T-helper 2 cell treated with Interferon-gamma antibody and Interleukin-4, amounts not matched to agents 5 μg/mL and 100 μg/mL, for 36 hours (primary cell): ENCODE measurements around the gene SMAD7.

ENCODE experiments used
- DNase-seq: peaks from one replicate; pipeline ENCODE4 v3.0.0; 2021; ENCODE audit warnings: low spot score
- H3K27ac Mint-ChIP-seq: one replicate; pipeline ENCODE4 v1.8.0; 2021; ENCODE audit warnings: mild to moderate bottlenecking, mixed read lengths
- H3K27me3 Mint-ChIP-seq: one replicate; pipeline ENCODE4 v1.8.0; 2021; ENCODE audit warnings: low read depth, mixed read lengths
- H3K36me3 Mint-ChIP-seq: one replicate; pipeline ENCODE4 v1.8.0; 2021; ENCODE audit warnings: low read depth, mixed read lengths
- H3K4me1 Mint-ChIP-seq: one replicate; pipeline ENCODE4 v1.8.0; 2021; ENCODE audit warnings: low read depth, mixed read lengths
- H3K4me3 Mint-ChIP-seq: one replicate; pipeline ENCODE4 v1.8.0; 2022; ENCODE audit warnings: mild to moderate bottlenecking, moderate library complexity, mixed read lengths
- H3K9me3 Mint-ChIP-seq: one replicate; pipeline ENCODE4 v1.8.0; 2021; ENCODE audit warnings: mixed read lengths

The SMAD7 gene

DNA sequence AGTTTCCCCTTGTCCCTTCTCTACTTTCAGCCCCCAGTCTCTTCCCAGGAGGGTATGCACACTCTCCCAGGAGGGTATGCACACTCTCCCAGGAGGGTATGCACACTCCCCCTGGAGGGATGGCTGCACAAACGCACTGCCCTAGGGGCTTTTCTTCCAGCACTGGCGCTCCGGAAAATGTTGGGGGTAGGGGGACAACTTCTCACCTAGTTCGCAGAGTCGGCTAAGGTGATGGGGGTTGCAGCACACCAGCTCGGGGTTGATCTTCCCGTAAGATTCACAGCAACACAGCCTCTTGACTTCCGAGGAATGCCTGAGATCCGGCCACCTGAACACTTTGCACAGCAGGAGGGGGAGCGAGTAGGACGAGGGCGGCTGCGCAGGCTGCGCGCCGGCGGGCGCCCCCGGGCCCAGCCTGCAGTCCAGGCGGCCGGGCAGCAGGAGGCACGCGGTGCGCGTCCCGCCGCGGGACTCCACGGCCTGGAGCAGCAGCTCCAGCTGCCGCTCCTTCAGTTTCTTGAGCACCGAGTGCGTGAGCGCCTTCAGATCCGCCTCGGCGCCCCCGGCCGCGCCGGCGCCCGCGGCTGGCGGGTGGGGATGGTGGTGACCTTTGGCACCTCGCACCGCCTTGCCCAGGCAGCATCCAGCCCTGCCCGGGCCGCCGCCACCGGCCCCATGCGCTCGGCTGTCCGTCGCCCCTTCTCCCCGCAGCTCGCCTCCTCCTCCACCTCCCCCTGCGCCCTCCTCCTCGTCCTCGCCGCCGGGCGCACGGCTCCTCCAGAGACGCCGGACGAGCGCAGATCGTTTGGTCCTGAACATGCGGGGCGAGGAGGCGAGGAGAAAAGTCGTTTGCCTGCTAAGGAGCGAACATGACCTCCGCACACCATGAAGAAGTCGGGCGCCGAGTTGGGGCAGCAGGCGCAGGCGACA, 894 bp downstream of the SMAD7 start:
- DNase-seq = no peak
- H3K4me1 Mint-ChIP-seq = peaks cover 39% of the 10 kb centered on the region
- H3K27me3 Mint-ChIP-seq = peaks cover 2% of the 10 kb centered on the region
- H3K4me3 Mint-ChIP-seq = peak overlapping the region; percentile 92
- peaks cover 41% of the 10 kb centered on the region for H3K36me3 Mint-ChIP-seq
- H3K9me3 Mint-ChIP-seq = no peaks in the 10 kb centered on the region
- peak overlapping the region; percentile 86 for H3K27ac Mint-ChIP-seq

DNA sequence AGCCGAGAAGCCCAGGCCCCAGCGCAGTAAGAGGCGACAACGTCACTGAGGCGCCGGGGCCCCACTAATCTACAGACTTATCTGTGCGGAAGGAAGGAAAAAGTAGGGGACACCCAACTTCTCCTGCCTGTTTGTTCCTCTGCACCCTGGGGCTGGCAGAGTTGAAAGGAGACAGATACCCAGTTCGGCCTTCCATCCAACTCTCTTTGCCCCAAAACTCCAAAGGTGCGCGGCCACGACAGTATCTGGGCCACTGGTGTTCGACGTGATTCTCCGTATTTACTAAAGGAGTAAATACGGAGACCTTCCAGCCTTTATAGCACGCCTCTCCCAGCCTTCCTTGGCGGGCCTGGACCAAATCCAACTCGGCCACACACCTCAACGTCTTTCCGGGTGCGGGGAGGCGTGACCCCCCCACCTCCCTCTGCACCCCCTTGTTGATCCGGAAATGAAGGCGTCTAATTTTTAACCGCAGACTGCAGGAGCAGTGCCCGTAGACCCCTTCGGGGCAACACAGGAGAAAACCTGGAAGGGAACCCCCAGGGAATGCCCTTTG, 1.6 kb downstream of the SMAD7 start:
- peak overlapping the region; percentile 92 for H3K4me3 Mint-ChIP-seq
- H3K27ac Mint-ChIP-seq = peak overlapping the region; percentile 86
- no peaks in the 10 kb centered on the region for H3K9me3 Mint-ChIP-seq
- H3K36me3 Mint-ChIP-seq = peaks cover 48% of the 10 kb centered on the region
- DNase-seq = no peak
- peaks cover 40% of the 10 kb centered on the region for H3K4me1 Mint-ChIP-seq
- H3K27me3 Mint-ChIP-seq = peaks cover 2% of the 10 kb centered on the region

DNA sequence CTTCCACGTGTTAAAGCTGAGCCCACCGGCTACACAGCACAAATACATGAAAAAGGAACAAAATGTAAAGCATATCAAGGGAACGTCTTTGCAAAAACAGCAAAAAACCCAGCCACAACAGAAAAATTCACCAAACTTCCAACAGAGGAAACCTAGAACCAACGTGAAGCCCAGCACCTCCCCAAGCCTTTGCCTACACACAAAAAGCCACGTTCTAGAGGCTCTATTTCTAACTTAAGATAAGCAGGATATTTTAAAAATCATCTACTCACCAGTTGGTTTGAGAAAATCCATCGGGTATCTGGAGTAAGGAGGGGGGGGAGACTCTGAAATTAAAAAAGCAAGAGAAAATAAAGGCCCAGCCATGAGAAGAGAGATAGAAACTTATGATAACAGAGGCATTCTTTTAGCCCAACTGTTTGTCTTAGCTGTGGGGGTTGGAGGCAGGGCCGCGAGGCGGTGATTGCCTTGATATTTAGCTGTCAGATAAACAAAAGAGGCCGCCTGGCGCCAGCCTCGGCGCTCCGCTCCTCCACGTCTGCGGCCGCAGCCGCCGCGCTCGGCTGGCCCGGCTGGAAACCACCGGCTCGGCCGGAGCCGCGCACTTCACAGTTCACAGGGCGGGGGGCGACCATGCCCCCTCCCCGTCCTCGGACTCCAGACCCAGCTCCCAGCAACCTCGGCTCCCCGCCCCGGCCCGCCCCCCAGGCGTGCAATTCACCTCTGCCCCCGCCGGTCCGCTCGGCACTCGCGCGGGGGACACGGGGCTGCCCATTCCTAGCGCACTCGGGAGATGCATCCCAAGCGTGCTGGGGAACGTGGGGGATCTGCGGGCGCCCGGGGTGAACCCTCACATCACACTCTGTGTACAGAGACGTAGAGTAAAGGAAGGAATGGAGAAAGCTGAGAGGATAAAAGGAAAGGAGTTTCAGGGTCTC, 2.4 kb downstream of the SMAD7 start:
- H3K4me1 Mint-ChIP-seq = peaks cover 45% of the 10 kb centered on the region
- peaks cover 56% of the 10 kb centered on the region for H3K36me3 Mint-ChIP-seq
- H3K9me3 Mint-ChIP-seq = no peaks in the 10 kb centered on the region
- DNase-seq = peak; percentile 48
- H3K27me3 Mint-ChIP-seq = peaks cover 2% of the 10 kb centered on the region
- H3K4me3 Mint-ChIP-seq = peak overlapping the region; percentile 92
- H3K27ac Mint-ChIP-seq = peak overlapping the region; percentile 86

GRCh38 chr18:48947560-48947959, 3.2 kb downstream of the SMAD7 start:
- Mint-ChIP-seq H3K36me3 (peaks cover 64% of the 10 kb centered on the region), H3K9me3 (no peaks in the 10 kb centered on the region), H3K4me3 (peak overlapping the region; percentile 92), H3K4me1 (peaks cover 53% of the 10 kb centered on the region), H3K27me3 (peaks cover 2% of the 10 kb centered on the region), H3K27ac (no peak overlapping the region)
- no peak for DNase-seq

DNA sequence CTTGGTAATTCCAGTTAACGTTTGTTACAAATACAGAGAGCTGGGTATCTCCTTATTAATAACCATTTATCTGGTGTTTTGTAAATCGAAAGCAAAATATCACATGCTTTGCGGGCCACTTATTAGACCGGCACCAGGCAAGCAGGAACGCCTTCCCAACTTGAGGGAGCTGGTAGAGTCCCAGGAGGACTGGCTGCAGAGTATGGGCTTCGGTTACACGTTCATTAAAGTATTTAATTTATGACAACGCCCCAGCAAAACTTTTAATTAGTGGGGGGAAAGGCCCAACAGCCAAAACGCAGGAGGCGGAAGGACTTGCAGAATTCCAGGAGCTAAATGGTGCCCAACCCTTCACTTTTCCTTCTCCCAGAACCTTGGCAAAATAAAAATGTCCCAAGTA, 3.7 kb downstream of the SMAD7 start:
- H3K4me3 Mint-ChIP-seq = peak overlapping the region; percentile 92
- peaks cover 69% of the 10 kb centered on the region for H3K36me3 Mint-ChIP-seq
- peaks cover 56% of the 10 kb centered on the region for H3K4me1 Mint-ChIP-seq
- peaks cover under 1% of the 10 kb centered on the region for H3K27me3 Mint-ChIP-seq
- no peak for DNase-seq
- H3K9me3 Mint-ChIP-seq = no peaks in the 10 kb centered on the region
- H3K27ac Mint-ChIP-seq = no peak overlapping the region

- DNase-seq = no peak
- Mint-ChIP-seq H3K27ac (no peak overlapping the region), H3K36me3 (peaks cover 76% of the 10 kb centered on the region), H3K9me3 (no peaks in the 10 kb centered on the region), H3K27me3 (no peaks in the 10 kb centered on the region), H3K4me1 (peaks cover 63% of the 10 kb centered on the region), H3K4me3 (peak overlapping the region; percentile 92)
Measured at GRCh38 chr18:48946329-48946835, 4.4 kb downstream of the SMAD7 start.

DNA sequence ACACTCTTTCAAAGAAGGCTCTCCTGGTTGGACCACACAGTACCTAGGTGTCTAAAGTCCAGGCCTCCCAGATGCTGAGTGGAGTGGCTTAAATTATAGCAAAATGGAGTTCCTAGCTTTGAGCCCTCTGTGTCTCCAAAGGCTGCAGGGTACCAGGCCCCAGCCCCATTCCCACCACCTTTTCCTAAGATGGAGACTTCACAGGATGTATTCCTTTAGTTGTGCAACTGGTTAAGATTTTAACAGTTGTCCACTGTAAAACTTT, 4.9 kb downstream of the SMAD7 start:
- no peak for DNase-seq
- Mint-ChIP-seq H3K4me3 (peak overlapping the region; percentile 82), H3K9me3 (no peaks in the 10 kb centered on the region), H3K4me1 (peaks cover 68% of the 10 kb centered on the region), H3K27ac (no peak overlapping the region), H3K27me3 (no peaks in the 10 kb centered on the region), H3K36me3 (peaks cover 80% of the 10 kb centered on the region)

GRCh38 chr18:48944634-48945033, 6.1 kb downstream of the SMAD7 start:
- H3K36me3 Mint-ChIP-seq = peaks cover 84% of the 10 kb centered on the region
- peak overlapping the region; percentile 83 for H3K27ac Mint-ChIP-seq
- H3K4me3 Mint-ChIP-seq = peak overlapping the region; percentile 82

GRCh38 chr18:48943736-48944527, 6.8 kb downstream of the SMAD7 start:
- peak overlapping the region; percentile 82 for H3K4me3 Mint-ChIP-seq
- no peaks in the 10 kb centered on the region for H3K9me3 Mint-ChIP-seq
- H3K27me3 Mint-ChIP-seq = no peaks in the 10 kb centered on the region
- DNase-seq = no peak
- peaks cover 83% of the 10 kb centered on the region for H3K36me3 Mint-ChIP-seq
- peak overlapping the region; percentile 83 for H3K27ac Mint-ChIP-seq
- peaks cover 83% of the 10 kb centered on the region for H3K4me1 Mint-ChIP-seq

More at GRCh38 chr18:48944634-48945033, 6.1 kb downstream of the SMAD7 start:
- H3K27me3 Mint-ChIP-seq = no peaks in the 10 kb centered on the region
- DNase-seq = no peak
- H3K9me3 Mint-ChIP-seq = no peaks in the 10 kb centered on the region
- peaks cover 80% of the 10 kb centered on the region for H3K4me1 Mint-ChIP-seq

GRCh38 chr18:48943333-48943732, 7.4 kb downstream of the SMAD7 start:
- Mint-ChIP-seq H3K4me1 (peaks cover 87% of the 10 kb centered on the region), H3K27me3 (no peaks in the 10 kb centered on the region), H3K4me3 (peak overlapping the region; percentile 72), H3K27ac (no peak overlapping the region), H3K9me3 (no peaks in the 10 kb centered on the region), H3K36me3 (peaks cover 87% of the 10 kb centered on the region)
- no peak for DNase-seq

GRCh38 chr18:48942554-48943261, 8.1 kb downstream of the SMAD7 start:
- H3K4me1 Mint-ChIP-seq = peaks cover 88% of the 10 kb centered on the region
- H3K27me3 Mint-ChIP-seq = no peaks in the 10 kb centered on the region
- no peaks in the 10 kb centered on the region for H3K9me3 Mint-ChIP-seq
- DNase-seq = no peak
- H3K4me3 Mint-ChIP-seq = peak overlapping the region; percentile 83
- H3K36me3 Mint-ChIP-seq = peaks cover 85% of the 10 kb centered on the region
- H3K27ac Mint-ChIP-seq = no peak overlapping the region

DNA sequence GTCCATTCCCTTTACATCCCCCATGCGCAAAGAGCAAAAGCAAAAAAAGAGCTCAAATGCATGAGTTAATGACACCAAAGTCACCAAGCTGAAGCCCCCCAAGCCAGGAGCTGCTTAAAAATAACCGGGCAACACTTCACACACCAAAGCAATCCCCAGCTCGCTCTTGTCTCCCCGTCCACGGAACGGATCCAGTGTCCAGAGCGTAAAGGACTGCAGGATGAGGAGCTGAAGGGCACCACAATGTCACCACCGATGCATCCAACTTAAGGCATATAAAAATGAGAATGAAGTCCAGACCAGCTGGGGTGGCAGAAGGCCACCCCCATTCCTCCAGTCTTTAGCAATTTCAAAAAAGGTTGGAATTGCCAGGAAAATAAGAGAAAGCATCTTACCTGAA, 8.7 kb downstream of the SMAD7 start:
- H3K4me1 Mint-ChIP-seq = peaks cover 88% of the 10 kb centered on the region
- no peaks in the 10 kb centered on the region for H3K27me3 Mint-ChIP-seq
- H3K4me3 Mint-ChIP-seq = peak overlapping the region; percentile 83
- DNase-seq = no peak
- peaks cover 79% of the 10 kb centered on the region for H3K36me3 Mint-ChIP-seq
- no peak overlapping the region for H3K27ac Mint-ChIP-seq
- no peaks in the 10 kb centered on the region for H3K9me3 Mint-ChIP-seq

- Mint-ChIP-seq H3K4me1 (peaks cover 86% of the 10 kb centered on the region), H3K27me3 (no peaks in the 10 kb centered on the region), H3K36me3 (peaks cover 75% of the 10 kb centered on the region), H3K4me3 (peak overlapping the region; percentile 83), H3K27ac (peak overlapping the region; percentile 89), H3K9me3 (no peaks in the 10 kb centered on the region)
- DNase-seq = no peak
Measured at GRCh38 chr18:48941672-48942071, 9.1 kb downstream of the SMAD7 start.
